ENCODE measurements around the gene EBLN2.

The EBLN2 gene

DNA sequence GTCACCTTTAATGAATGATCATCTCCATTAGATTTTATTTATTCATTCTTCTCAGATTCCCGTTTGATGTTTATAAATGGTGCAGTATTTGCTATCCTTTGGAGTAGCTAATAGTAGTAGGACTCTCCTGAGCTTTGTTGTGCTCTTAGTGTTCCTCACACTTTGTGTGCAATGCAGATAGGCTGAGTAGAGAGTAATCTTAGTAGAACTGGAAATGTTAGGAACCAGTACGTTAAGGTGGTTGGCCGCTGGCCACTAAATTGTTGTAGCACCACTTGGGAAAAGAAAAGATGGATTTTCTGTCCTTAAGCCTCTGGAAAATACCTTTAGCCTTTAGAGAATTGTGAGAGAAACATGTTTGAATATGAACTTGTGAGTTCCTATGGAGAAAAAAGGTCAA, 19.9 kb upstream of the EBLN2 start:
- no peak for DNase-seq (ENCODE audit: low spot score)
- TF ChIP-seq, protein P1, sequence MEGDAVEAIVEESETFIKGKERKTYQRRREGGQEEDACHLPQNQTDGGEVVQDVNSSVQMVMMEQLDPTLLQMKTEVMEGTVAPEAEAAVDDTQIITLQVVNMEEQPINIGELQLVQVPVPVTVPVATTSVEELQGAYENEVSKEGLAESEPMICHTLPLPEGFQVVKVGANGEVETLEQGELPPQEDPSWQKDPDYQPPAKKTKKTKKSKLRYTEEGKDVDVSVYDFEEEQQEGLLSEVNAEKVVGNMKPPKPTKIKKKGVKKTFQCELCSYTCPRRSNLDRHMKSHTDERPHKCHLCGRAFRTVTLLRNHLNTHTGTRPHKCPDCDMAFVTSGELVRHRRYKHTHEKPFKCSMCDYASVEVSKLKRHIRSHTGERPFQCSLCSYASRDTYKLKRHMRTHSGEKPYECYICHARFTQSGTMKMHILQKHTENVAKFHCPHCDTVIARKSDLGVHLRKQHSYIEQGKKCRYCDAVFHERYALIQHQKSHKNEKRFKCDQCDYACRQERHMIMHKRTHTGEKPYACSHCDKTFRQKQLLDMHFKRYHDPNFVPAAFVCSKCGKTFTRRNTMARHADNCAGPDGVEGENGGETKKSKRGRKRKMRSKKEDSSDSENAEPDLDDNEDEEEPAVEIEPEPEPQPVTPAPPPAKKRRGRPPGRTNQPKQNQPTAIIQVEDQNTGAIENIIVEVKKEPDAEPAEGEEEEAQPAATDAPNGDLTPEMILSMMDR (IDR thresholded peaks at IDR 0.05; ENCODE audit: borderline replicate concordance, control extremely low read depth, extremely low read depth, insufficient read depth, missing control alignments): no peak
- in situ Hi-C loops (cut with MboI; ENCODE audit: low sequenced_read_pairs, unreplicated experiment): no loop called here

GRCh38 chr3:73043414-73043813, 18.0 kb upstream of the EBLN2 start:
- no peak for DNase-seq (ENCODE audit: low spot score)
- TF ChIP-seq, protein P1 (IDR thresholded peaks at IDR 0.05; ENCODE audit: borderline replicate concordance, control extremely low read depth, extremely low read depth, insufficient read depth, missing control alignments): no peak
- in situ Hi-C loops (cut with MboI; ENCODE audit: low sequenced_read_pairs, unreplicated experiment): no loop called here

- TF ChIP-seq, protein P1 (IDR thresholded peaks at IDR 0.05; ENCODE audit: borderline replicate concordance, control extremely low read depth, extremely low read depth, insufficient read depth, missing control alignments): no peak
- no peak for DNase-seq (ENCODE audit: low spot score)
- in situ Hi-C loops (cut with MboI; ENCODE audit: low sequenced_read_pairs, unreplicated experiment): no loop called here
Observed at GRCh38 chr3:73045391-73045790, 16.1 kb upstream of the EBLN2 start.

GRCh38 chr3:73046195-73046594, 15.3 kb upstream of the EBLN2 start:
- no peak for DNase-seq (ENCODE audit: low spot score)
- in situ Hi-C loops (cut with MboI; ENCODE audit: low sequenced_read_pairs, unreplicated experiment): no loop called here
- TF ChIP-seq, protein P1 (IDR thresholded peaks at IDR 0.05; ENCODE audit: borderline replicate concordance, control extremely low read depth, extremely low read depth, insufficient read depth, missing control alignments): no peak

DNA sequence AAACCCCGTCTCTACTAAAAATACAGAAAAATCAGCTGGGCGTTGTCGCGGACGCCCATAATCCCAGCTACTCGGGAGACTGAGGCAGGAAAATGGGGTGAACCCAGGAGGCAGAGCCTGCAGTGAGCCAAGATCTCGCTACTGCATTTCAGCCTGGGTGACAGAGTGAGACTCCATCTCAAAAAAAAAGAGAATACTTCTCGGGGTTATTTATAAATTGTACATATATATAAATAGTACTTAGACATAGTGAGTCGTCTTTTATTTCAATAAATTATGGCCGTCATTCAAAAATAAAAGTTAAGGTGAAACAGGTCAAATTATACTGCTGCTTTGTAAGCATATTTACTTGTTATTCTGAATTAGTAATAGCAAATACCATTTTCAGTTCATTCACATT, 12.1 kb upstream of the EBLN2 start:
- in situ Hi-C loops (cut with MboI; ENCODE audit: low sequenced_read_pairs, unreplicated experiment): no loop called here
- TF ChIP-seq, protein P1 (IDR thresholded peaks at IDR 0.05; ENCODE audit: borderline replicate concordance, control extremely low read depth, extremely low read depth, insufficient read depth, missing control alignments): no peak
- DNase-seq (ENCODE audit: low spot score): no peak

GRCh38 chr3:73052857-73053256, 8.6 kb upstream of the EBLN2 start:
- in situ Hi-C loops (cut with MboI; ENCODE audit: low sequenced_read_pairs, unreplicated experiment): loop anchor here (10.0 kb wide), 1 partner anchor 108 kb away; no protein-coding TSS in a partner anchor
- TF ChIP-seq, protein P1 (IDR thresholded peaks at IDR 0.05; ENCODE audit: borderline replicate concordance, control extremely low read depth, extremely low read depth, insufficient read depth, missing control alignments): no peak
- DNase-seq (ENCODE audit: low spot score): no peak

DNA sequence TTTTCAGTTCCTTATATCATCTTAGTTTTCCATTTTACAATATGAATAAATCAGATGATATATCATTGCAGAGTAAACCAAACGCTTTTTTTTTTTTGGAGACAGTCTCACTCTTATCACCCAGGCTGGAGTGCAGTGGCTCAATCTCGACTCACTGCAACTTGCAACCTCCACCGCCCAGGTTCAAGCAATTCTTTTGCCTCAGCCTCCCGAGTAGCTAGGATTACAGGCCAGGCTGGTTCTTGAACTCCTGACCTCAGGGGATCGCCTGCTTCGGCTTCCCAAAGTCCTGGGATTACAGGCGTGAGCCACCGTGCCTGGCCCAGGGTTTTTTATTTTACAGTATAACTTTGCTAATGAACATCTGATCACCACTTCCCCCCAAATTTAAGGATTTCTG, 5.9 kb upstream of the EBLN2 start:
- no peak for DNase-seq (ENCODE audit: low spot score)
- in situ Hi-C loops (cut with MboI; ENCODE audit: low sequenced_read_pairs, unreplicated experiment): loop anchor here (10.0 kb wide), 1 partner anchor 111 kb away; no protein-coding TSS in a partner anchor
- TF ChIP-seq, protein P1 (IDR thresholded peaks at IDR 0.05; ENCODE audit: borderline replicate concordance, control extremely low read depth, extremely low read depth, insufficient read depth, missing control alignments): no peak

Data from GM13976 (cell line).